ENCODE results near the gene CADM2.

DNA sequence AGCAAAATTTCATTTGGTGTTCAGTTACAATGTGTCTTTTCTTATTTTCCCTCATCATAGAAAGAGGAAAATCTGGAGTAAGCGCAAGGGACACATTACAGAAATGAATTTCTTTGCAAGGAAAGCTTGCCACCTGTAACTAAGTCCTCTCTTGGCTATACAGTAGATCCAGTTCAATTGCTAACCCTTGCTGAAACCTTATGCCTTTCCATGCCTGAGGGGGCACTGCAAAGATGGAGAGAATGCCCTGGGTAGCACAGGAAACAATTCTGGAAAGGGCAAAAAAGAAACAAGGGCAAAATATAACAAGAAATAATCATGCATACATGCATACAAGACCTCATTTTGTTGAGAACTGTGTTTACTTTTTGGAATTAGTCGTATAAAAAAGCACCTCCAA is 4.3 kb downstream of the CADM2 start:
- no peak for TF ChIP-seq POLR2A (IDR thresholded peaks at IDR 0.05; ENCODE audit: low read depth, low read length)
- TF ChIP-seq POLR2AphosphoS5 (IDR thresholded peaks at IDR 0.05; ENCODE audit: low read depth, low read length) = no peak
- TF ChIP-seq TAF1 (IDR thresholded peaks at IDR 0.05; ENCODE audit: borderline replicate concordance, low read depth, low read length) = no peak

Data from GM12892 (cell line).